KBM-7 (cell line): ENCODE data around the gene PRELID3B.

ENCODE experiments used
- DNase-seq: peaks from one replicate; pipeline ENCODE4 v3.0.0-alpha.2; 2015
- in situ Hi-C: fragments of 300-500 bp; cut with MboI; formaldehyde crosslinking; loops from 2 replicates; pipeline ENCODE4 v1.14.3; 2020; ENCODE audit warnings: low sequenced_read_pairs, low pct_unique_long_range_greater_than_20kb, mixed read lengths

Gene PRELID3B

GRCh38 chr20:58986286-58986967 lies 56.2 kb downstream of the PRELID3B start:
- in situ Hi-C loops: no loop called here

GRCh38 chr20:58985656-58986055 lies 56.9 kb downstream of the PRELID3B start:
- in situ Hi-C loops: no loop called here
- DNase-seq: no peak

More at GRCh38 chr20:58986286-58986967, 56.2 kb downstream of the PRELID3B start:
- DNase-seq: no peak

GRCh38 chr20:58984691-58985090 lies 57.9 kb downstream of the PRELID3B start:
- in situ Hi-C loops: no loop called here
- DNase-seq: no peak
